Prostate gland (tissue), 2 donors: Measurements from ENCODE around the gene SLC35F4.

ENCODE experiments used
- CTCF ChIP-seq, 4 experiments: fragments of 200-600 bp in 2 of 4; fragments of 450-650 bp in 2 of 4; sonication (generic) in 2 of 4; IDR thresholded peaks; 1 replicate in 3 of 4; 2 replicates in 1 of 4; pipeline ENCODE4 v1.5.1; 2016 to 2019; ENCODE audit warnings: antibody characterized with exemption in 4 of 4, mild to moderate bottlenecking in 2 of 4, moderate library complexity in 2 of 4
- POLR2A ChIP-seq: fragments of 450-650 bp; IDR thresholded peaks from one replicate; pipeline ENCODE4 v1.6.1; 2016; ENCODE audit warnings: antibody characterized with exemption, mild to moderate bottlenecking
- POLR2AphosphoS5 ChIP-seq: sonication (generic); formaldehyde crosslinking; IDR thresholded peaks from one replicate; pipeline ENCODE4 v1.6.1; 2017; ENCODE audit warnings: antibody characterized with exemption

DNA sequence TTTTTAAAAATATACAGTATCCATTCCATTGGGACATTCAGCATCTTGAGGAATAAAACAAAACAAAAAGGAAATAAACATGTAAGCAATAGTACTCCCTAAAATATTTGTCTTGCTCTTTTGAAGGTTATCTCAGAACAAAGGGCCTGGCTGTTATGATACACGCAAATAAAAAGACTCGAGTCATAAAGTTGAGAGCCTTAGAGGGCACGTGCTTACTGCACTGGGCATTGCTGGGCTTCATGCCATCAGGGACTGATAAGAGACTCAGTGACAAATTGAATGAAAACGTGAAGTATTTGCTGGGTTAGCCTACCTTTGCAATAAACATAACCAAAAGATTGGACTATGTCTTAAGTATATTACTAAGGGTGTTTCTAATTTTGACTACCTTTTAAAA lies 118.9 kb downstream of the SLC35F4 start:
- TF ChIP-seq CTCF (IDR thresholded peaks at IDR 0.05) (no peak), POLR2AphosphoS5 (no peak), POLR2A (no peak)
